Muscle of leg (tissue), 11 donors: ENCODE results near the gene CDKL4. TPM values are rescaled to one million over a fixed set of nuclear protein-coding genes. Genes with fewer than 3 reads are reported as not detected.
"Not testable (repeated sequence)": the region's sequence is repeated elsewhere in the genome, so short reads cannot be mapped to it uniquely, and the experiment has no call there.

Source experiments
- DNase-seq: peaks from one replicate; pipeline ENCODE4 v3.0.0; 2013
- H3K27ac ChIP-seq: one replicate; pipeline ENCODE4 v1.5.1; 2013; ENCODE audit warnings: mild to moderate bottlenecking, low read length, control low read depth
- H3K27me3 ChIP-seq: one replicate; pipeline ENCODE4 v1.6.1; 2013; ENCODE audit warnings: low read length; ENCODE audit not compliant: control insufficient read depth, insufficient read depth
- H3K36me3 ChIP-seq: one replicate; pipeline ENCODE4 v1.6.1; 2013; ENCODE audit warnings: low read length; ENCODE audit not compliant: control insufficient read depth, insufficient read depth
- H3K4me1 ChIP-seq: one replicate; pipeline ENCODE4 v1.6.1; 2013; ENCODE audit warnings: low read length; ENCODE audit not compliant: control insufficient read depth, insufficient read depth
- H3K4me3 ChIP-seq: one replicate; pipeline ENCODE4 v1.5.1; 2013; ENCODE audit warnings: low read length, control low read depth
- H3K9me3 ChIP-seq: replicated peaks from 2 replicates; pipeline ENCODE4 v1.6.1; 2013; ENCODE audit warnings: low read depth, low read length; ENCODE audit not compliant: control insufficient read depth
- WGBS: methylation state at CpG from one replicate; pipeline ENCODE4 v1.1.5; 2013; ENCODE audit warnings: missing lambda C conversion rate; ENCODE audit not compliant: insufficient coverage; 5-methylcytosine and 5-hydroxymethylcytosine counted together
- polyA plus RNA-seq, 8 donors: library from polyadenylated mRNA; unstranded; fragments of 120-200 nt; gene quantifications; one replicate each; pipeline versions ENCODE4 v1.2.1 to v1.2.3, GENCODE V29; 2013; ENCODE audit warnings: inconsistent platforms in 1 of 8, low replicate concordance in 1 of 8; ENCODE audit not compliant: insufficient read length in 8 of 8, insufficient read depth in 1 of 8
- total RNA-seq: library from RNA; stranded (reverse); fragments of 120-200 nt; gene quantifications from one replicate; pipeline ENCODE4 v1.2.4, GENCODE V29; 2013

The CDKL4 gene
- total and polyA plus RNA-seq, 9 donors, result 0.14 to 3.2 (median 0.27) TPM; not detected in 2

GRCh38 chr2:39181297-39181696 lies 62.5 kb downstream of the CDKL4 start:
- no peak for DNase-seq

DNA sequence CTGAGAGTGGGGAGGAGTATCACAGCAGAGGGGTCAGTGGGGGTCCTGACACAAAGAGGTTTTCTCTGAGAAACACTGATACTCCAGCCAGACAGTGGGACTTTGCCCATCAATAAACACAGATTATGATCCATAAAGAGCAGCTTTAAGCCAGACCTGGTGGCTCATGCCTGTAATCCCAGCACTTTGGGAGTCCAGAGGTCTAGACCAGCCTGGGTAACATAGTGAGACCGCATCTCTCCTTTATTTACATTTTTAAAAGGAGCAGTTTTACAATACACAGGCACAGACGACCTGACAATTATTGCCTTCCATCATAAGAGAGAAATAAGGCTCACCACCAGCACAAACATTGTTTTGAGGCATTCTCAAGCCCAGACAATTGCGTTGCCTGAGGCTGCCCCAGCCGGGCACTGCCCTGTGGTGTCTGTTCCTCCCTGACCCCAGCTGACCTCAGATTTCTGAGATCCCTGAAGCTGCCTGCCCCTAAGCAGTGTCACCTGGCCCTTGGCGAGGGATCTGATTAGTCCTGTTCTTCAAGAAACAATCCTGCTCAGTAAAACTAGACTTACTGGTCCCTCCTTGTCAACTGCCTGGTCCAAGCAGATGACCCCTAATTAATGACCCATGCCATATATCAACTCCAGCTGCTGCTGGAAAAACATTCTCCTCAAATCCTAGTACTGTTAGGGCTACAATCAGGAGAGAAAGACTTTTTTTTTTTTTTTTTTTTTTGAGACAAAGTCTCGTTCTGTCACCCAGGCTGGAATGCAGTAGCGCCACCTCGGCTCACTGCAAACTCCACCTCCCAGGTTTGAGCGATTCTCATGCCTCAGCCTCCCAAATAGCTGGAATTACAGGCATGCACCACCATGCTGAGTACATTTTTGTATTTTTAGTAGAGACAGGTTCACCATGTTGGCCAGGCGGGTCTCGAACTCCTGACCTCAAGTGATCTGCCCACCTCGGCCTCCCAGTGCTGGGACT lies 63.5 kb downstream of the CDKL4 start:
- Histone ChIP-seq H3K9me3 (no peaks in the 10 kb centered on the region), H3K4me3 (no peak overlapping the region), H3K36me3 (no peaks in the 10 kb centered on the region), H3K27ac (no peak overlapping the region), H3K27me3 (no peaks in the 10 kb centered on the region), H3K4me1 (no peaks in the 10 kb centered on the region)
- DNase-seq, result no peak
- WGBS, result 77% methylated on average over 8 of the region's 12 CpGs

More at GRCh38 chr2:39181297-39181696, 62.5 kb downstream of the CDKL4 start:
- Histone ChIP-seq H3K36me3 (no peaks in the 10 kb centered on the region), H3K4me3 (no peak overlapping the region), H3K9me3 (no peaks in the 10 kb centered on the region), H3K27ac (no peak overlapping the region), H3K4me1 (no peaks in the 10 kb centered on the region), H3K27me3 (no peaks in the 10 kb centered on the region)
- whole genome bisulfite sequencing, result no CpG with 5 or more reads among the region's 2 CpGs

GRCh38 chr2:39178756-39179155 lies 65.0 kb downstream of the CDKL4 start:
- Histone ChIP-seq H3K4me3 (no peak overlapping the region), H3K27me3 (no peaks in the 10 kb centered on the region), H3K27ac (no peak overlapping the region), H3K9me3 (no peaks in the 10 kb centered on the region), H3K36me3 (no peaks in the 10 kb centered on the region), H3K4me1 (no peaks in the 10 kb centered on the region)
- WGBS, result 15% methylated on average over 1 of the region's 4 CpGs
- no peak for DNase-seq

DNA sequence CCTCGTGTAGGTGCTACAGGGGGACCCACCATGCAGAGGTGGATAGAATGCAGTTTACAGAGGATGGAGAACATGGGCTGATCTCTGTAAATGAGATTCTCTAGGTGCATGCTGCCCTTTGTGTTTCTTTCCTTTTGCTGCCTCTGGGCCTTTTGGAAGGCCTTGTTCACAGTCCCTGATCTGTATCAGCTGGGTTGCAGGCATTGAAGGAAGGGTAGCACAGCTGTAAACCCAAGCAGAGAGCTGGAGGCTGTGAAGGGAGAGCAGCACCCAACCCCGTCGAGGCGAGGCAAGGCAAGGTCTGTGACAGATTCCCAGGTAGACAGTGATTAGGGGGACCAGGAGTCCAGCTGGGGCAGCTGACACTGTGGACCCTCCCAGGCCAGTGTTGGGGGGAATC lies 66.8 kb downstream of the CDKL4 start:
- WGBS, result 49% methylated on average over 4 of the region's 4 CpGs
- no peak for DNase-seq
- Histone ChIP-seq H3K4me1 (no peaks in the 10 kb centered on the region), H3K27me3 (no peaks in the 10 kb centered on the region), H3K27ac (no peak overlapping the region), H3K9me3 (no peaks in the 10 kb centered on the region), H3K4me3 (no peak overlapping the region), H3K36me3 (no peaks in the 10 kb centered on the region)

DNA sequence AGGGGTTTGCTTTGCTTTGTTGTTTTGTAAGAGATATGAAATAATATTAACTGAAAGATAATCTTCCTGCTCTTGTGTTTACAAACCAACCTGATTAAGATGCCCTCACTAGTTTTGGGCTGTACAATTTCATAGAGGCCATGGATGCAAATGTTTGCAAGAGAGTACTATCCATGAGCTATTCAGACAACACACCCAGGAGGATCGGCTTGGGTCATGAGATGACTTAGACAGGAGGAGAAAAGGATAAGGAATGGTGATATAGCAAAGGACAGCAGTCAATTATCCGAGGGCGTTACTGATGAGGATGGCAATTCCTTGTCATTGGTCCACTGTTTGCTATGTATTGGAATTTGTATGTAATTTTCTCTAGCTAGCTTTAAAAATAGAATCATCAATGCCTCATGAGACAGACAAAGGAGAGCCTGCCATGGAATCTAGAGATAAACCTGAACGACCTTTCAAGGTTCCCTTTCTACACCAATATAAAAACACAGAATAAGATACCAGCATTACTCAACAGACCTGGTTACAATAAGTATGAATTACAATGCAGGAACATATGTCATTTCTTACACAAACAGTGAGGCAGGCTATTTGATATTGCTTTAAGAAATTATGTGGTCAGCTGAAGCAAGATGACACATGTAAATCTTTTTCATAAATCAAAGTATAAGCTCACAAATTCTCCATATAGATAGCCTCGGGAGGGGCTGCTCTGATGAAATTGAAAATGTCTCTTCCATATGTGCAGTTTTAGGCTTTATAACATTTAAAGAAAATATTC lies 68.6 kb downstream of the CDKL4 start:
- Histone ChIP-seq H3K27ac (no peak overlapping the region), H3K27me3 (no peaks in the 10 kb centered on the region), H3K4me1 (no peaks in the 10 kb centered on the region), H3K36me3 (no peaks in the 10 kb centered on the region), H3K4me3 (no peak overlapping the region), H3K9me3 (no peaks in the 10 kb centered on the region)
- no peak for DNase-seq
- WGBS, result 92% methylated on average over 2 of the region's 5 CpGs

DNA sequence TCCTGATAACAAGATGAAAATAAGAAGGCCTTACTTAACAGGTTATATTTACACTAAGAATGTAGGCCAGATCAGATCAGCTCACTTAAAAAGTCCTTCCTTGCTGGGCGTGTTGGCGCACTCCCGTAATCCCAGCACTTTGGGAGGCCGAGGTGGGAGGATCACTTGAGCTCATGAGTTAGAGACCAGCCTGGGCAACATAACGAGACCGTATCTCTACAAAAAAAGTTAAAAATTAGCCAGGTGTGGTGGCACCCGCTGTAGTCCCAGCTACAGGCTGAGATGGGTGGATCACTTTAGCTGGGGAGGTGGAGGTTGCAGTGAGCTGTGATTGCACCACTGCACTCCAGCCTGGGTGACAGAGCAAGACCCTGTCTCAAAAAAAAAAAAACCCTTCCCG lies 69.7 kb downstream of the CDKL4 start:
- Histone ChIP-seq H3K4me3 (no peak overlapping the region), H3K4me1 (no peaks in the 10 kb centered on the region), H3K9me3 (no peaks in the 10 kb centered on the region), H3K27me3 (no peaks in the 10 kb centered on the region), H3K27ac (no peak overlapping the region), H3K36me3 (no peaks in the 10 kb centered on the region)
- 100% methylated on average over 4 of the region's 8 CpGs for WGBS
- no peak for DNase-seq

DNA sequence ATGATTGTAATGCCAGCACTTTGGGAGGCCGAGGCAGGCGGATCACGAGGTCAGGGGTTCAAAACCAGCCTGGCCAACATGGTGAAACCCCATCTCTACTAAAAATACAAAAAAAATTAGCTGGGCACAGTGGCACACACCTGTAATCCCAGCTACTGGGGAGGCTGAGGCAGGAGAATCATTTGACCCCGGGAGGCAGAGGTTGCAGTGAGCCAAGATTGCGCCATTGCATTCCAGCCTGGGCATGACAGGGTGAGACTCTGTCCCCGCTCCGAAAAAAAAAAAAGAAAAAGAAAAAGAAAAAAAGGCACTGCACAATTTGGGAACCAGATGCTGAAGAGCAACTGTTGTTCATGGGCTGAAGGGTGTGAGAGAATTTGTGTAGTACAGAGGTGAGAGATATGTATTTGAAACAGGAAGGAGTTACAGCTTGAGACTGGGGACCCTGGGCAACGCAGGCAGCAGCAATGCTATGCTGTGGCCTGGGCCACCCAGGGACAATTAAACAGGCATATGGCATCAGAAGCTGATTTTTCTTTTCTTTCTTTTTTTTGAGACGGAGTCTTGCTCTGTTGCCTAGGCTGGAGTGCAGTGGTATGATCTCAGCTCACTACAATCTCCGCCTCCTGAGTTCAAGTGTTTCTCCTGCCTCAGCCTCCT lies 71.6 kb downstream of the CDKL4 start:
- H3K27ac ChIP-seq, H3K4me1 ChIP-seq, H3K36me3 ChIP-seq, H3K4me3 ChIP-seq, DNase-seq, H3K27me3 ChIP-seq, H3K9me3 ChIP-seq: not testable (repeated sequence)
- 89% methylated on average over 7 of the region's 10 CpGs for WGBS

DNA sequence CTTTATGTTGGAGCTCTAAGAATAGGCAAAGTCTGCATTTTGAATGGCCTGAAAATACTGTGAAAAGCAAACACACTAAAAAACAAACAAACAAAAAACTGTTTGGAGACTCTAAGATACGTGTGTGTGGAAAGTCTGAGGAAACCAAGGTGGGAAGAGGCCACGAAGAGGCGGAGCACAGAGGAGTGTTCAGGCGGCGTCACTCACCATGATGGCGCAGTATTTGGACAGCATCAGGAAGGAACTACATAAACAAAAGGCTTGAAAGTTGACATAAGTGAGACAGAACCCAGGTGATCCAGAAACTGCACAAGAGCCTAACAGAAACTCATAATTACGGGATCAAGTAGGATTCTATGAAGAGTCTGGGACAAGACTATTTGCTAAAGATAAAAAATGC lies 72.1 kb downstream of the CDKL4 start:
- H3K27ac ChIP-seq, result no peak overlapping the region
- no peak for DNase-seq
- no peak overlapping the region for H3K4me3 ChIP-seq
- H3K36me3 ChIP-seq, result no peaks in the 10 kb centered on the region
- H3K9me3 ChIP-seq, result no peaks in the 10 kb centered on the region
- 100% methylated on average over 2 of the region's 7 CpGs for WGBS
- H3K27me3 ChIP-seq, result no peaks in the 10 kb centered on the region
- no peaks in the 10 kb centered on the region for H3K4me1 ChIP-seq

DNA sequence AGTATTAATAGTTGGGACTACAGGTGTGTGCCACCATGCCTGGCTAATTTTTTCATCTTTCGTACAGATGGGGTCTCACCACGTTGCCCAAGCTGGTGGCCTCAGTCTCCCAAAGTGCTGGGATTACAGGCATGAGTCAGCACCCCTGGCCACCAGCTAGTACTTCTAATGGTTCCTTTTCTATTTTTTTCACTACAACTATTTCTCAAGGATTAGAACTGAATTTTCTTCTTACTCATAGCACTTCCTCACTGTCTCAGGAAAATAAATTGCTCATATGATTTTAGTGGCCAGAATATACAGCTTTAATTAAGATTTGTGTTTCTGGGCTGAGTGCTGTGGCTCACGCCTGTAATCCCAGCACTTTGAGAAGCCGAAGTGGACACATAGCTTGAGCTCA lies 79.7 kb downstream of the CDKL4 start:
- Histone ChIP-seq H3K4me1 (peaks cover 6% of the 10 kb centered on the region), H3K27ac (no peak overlapping the region), H3K4me3 (no peak overlapping the region), H3K9me3 (no peaks in the 10 kb centered on the region), H3K36me3 (no peaks in the 10 kb centered on the region), H3K27me3 (no peaks in the 10 kb centered on the region)
- no peak for DNase-seq
- 73% methylated on average over 3 of the region's 4 CpGs for WGBS

GRCh38 chr2:39160982-39161381 lies 82.8 kb downstream of the CDKL4 start:
- peak; percentile 84 for DNase-seq
- H3K9me3 ChIP-seq, result no peaks in the 10 kb centered on the region
- WGBS, result no CpG with 5 or more reads among the region's 3 CpGs
- no peak overlapping the region for H3K4me3 ChIP-seq
- no peaks in the 10 kb centered on the region for H3K36me3 ChIP-seq
- H3K27me3 ChIP-seq, result no peaks in the 10 kb centered on the region
- H3K4me1 ChIP-seq, result peaks cover 6% of the 10 kb centered on the region
- H3K27ac ChIP-seq, result peak overlapping the region; percentile 36
